PC-3 (cell line): ENCODE measurements around the gene UMPS. TPM values are rescaled to one million over a fixed set of nuclear protein-coding genes. Genes with fewer than 3 reads are reported as not detected.

ENCODE experiments used
- ATAC-seq: fragments of 200-7000 bp; cut with Tn5 transposase; 2 replicates; pipeline ENCODE4 v1.9.1; 2020; ENCODE audit warnings: mild to moderate bottlenecking, moderate library complexity
- BruUV-seq: library from RNA; stranded (reverse); fragments of 400-500 nt; replicated peaks from 2 replicates; lab custom pipeline; 2021; lab: Mats Ljungman, UMichigan
- CTCF ChIA-PET: fragments of 300-600 bp; sonication (Branson Sonifier 250); formaldehyde crosslinking; loops from one replicate; lab custom pipeline; 2022; ENCODE audit warnings: antibody characterized with exemption; lab: Charles Lee
- POLR2A ChIA-PET: fragments of 300-600 bp; sonication (Branson Sonifier 250); formaldehyde crosslinking; loops from one replicate; lab custom pipeline; 2022; ENCODE audit warnings: antibody characterized with exemption; ENCODE audit not compliant: unreplicated experiment; lab: Charles Lee
- DNase-seq: peaks from one replicate; pipeline ENCODE4 v3.0.0-alpha.2; 2015
- H2AFZ ChIP-seq: fragments of 300-600 bp; sonication (generic); 2 replicates; pipeline ENCODE4 v1.6.0; 2016; ENCODE audit warnings: antibody characterized with exemption, low read length
- H3F3A ChIP-seq: fragments of 300-600 bp; sonication (generic); one replicate; pipeline ENCODE4 v1.6.0; 2017; ENCODE audit warnings: antibody characterized with exemption, low read length, control low read depth, mild to moderate bottlenecking; ENCODE audit not compliant: unreplicated experiment
- H3K27ac ChIP-seq: fragments of 300-600 bp; sonication (generic); 2 replicates; pipeline ENCODE4 v1.5.1; 2016; ENCODE audit warnings: mild to moderate bottlenecking, low read length
- H3K27me3 ChIP-seq: fragments of 300-600 bp; sonication (generic); 2 replicates; pipeline ENCODE4 v1.6.1; 2016; ENCODE audit warnings: low read length, mixed read lengths
- H3K36me3 ChIP-seq: fragments of 300-600 bp; sonication (generic); 2 replicates; pipeline ENCODE4 v1.6.1; 2016; ENCODE audit warnings: low read depth, mixed run types, low read length, mixed read lengths
- H3K4me1 ChIP-seq: fragments of 300-600 bp; sonication (generic); 2 replicates; pipeline ENCODE4 v1.5.1; 2016; ENCODE audit warnings: low read length; ENCODE audit not compliant: insufficient read depth
- H3K4me2 ChIP-seq: fragments of 300-600 bp; sonication (generic); 2 replicates; pipeline ENCODE4 v1.6.0; 2016; ENCODE audit warnings: low read length
- H3K4me3 ChIP-seq: fragments of 300-600 bp; sonication (generic); 2 replicates; pipeline ENCODE4 v1.5.1; 2016; ENCODE audit warnings: mild to moderate bottlenecking, low read length, mixed read lengths
- H3K79me2 ChIP-seq: fragments of 300-600 bp; sonication (generic); 2 replicates; pipeline ENCODE4 v1.6.1; 2017; ENCODE audit warnings: low read length, mixed read lengths
- H3K9ac ChIP-seq: fragments of 300-600 bp; sonication (generic); 2 replicates; pipeline ENCODE4 v1.6.0; 2016; ENCODE audit warnings: mild to moderate bottlenecking, low read length
- H3K9me2 ChIP-seq: fragments of 300-600 bp; sonication (generic); replicated peaks from 2 replicates; pipeline ENCODE4 v1.6.1; 2016; ENCODE audit warnings: mixed run types, low read length, mixed read lengths
- H3K9me3 ChIP-seq: fragments of 300-600 bp; sonication (generic); 2 replicates; pipeline ENCODE4 v1.6.1; 2016; ENCODE audit warnings: low read length, mixed read lengths
- H4K20me1 ChIP-seq: fragments of 300-600 bp; sonication (generic); 2 replicates; pipeline ENCODE4 v1.6.1; 2016; ENCODE audit warnings: low read length, mixed read lengths
- CTCF ChIP-seq: fragments of 300-600 bp; sonication (generic); conservative IDR thresholded peaks from 2 replicates; pipeline ENCODE4 v1.5.1; 2017; ENCODE audit warnings: antibody characterized with exemption, low read depth, mild to moderate bottlenecking, low read length
- EZH2 ChIP-seq: fragments of 300-600 bp; sonication (generic); IDR thresholded peaks from one replicate; pipeline ENCODE4 v1.6.1; 2017; ENCODE audit warnings: antibody characterized with exemption, mild to moderate bottlenecking, low read length; ENCODE audit not compliant: unreplicated experiment
- EZH2phosphoT487 ChIP-seq: fragments of 300-600 bp; sonication (generic); IDR thresholded peaks from 2 replicates; pipeline ENCODE4 v1.6.1; 2018; ENCODE audit warnings: mild to moderate bottlenecking, antibody characterized with exemption, low read length, borderline replicate concordance
- intact Hi-C: fragments of 100-400 bp; cut with micrococcal nuclease; formaldehyde crosslinking; loops from 2 replicates; pipeline ENCODE4 v1.9.0; 2023
- total RNA-seq: library from RNA; depleted of rRNA; stranded (reverse); fragments of >200 nt; gene quantifications from 2 replicates; pipeline ENCODE4 v1.2.3, GENCODE V29; 2014

Gene UMPS
- total RNA-seq, 1 experiment from 2014 or later, result 38.4 TPM

- Histone ChIP-seq H3K9ac (no peak overlapping the region), H3K9me2 (no peaks in the 10 kb centered on the region), H3K4me2 (no peak overlapping the region), H3K27me3 (0 out of 2 replicates have a peak, but pooled peaks cover 8% of the 10 kb centered on the region), H3K27ac (no peak overlapping the region), H3K79me2 (no peaks in the 10 kb centered on the region), H3K36me3 (no peaks in the 10 kb centered on the region), H3K4me3 (no peak overlapping the region), H2AFZ (no peak overlapping the region), H3F3A (no peaks in the 10 kb centered on the region), H4K20me1 (no peaks in the 10 kb centered on the region), H3K4me1 (no peaks in the 10 kb centered on the region), H3K9me3 (no peaks in the 10 kb centered on the region)
- no peak for TF ChIP-seq CTCF
- no peak for TF ChIP-seq EZH2phosphoT487
- TF ChIP-seq EZH2, result no peak
- ChIA-PET POLR2A (no interaction called here), CTCF (no interaction called here)
- BruUV-seq, result no TSS peak
- DNase-seq, result no peak
- no peak for ATAC-seq
- intact Hi-C loops, result no loop called here
Observed at GRCh38 chr3:124699686-124700396, 30.4 kb upstream of the UMPS start.

GRCh38 chr3:124700880-124701684 is 29.2 kb upstream of the UMPS start:
- Histone ChIP-seq H3K9me3 (no peaks in the 10 kb centered on the region), H3F3A (no peaks in the 10 kb centered on the region), H3K4me2 (no peak overlapping the region), H3K4me3 (no peak overlapping the region), H3K9ac (no peak overlapping the region), H3K4me1 (no peaks in the 10 kb centered on the region), H4K20me1 (no peaks in the 10 kb centered on the region), H3K36me3 (no peaks in the 10 kb centered on the region), H2AFZ (no peak overlapping the region), H3K9me2 (no peaks in the 10 kb centered on the region), H3K27ac (no peak overlapping the region), H3K79me2 (no peaks in the 10 kb centered on the region), H3K27me3 (0 out of 2 replicates have a peak, but pooled peaks cover 8% of the 10 kb centered on the region)
- DNase-seq, result peak; percentile 29
- no peak for TF ChIP-seq EZH2phosphoT487
- no peak for TF ChIP-seq CTCF
- TF ChIP-seq EZH2, result no peak
- ChIA-PET CTCF (no interaction called here), POLR2A (interaction anchor here (0.6 kb wide), 2 partner anchors 136 to 579 kb away, joined by 4 to 7 read pairs; no protein-coding TSS in a partner anchor)
- intact Hi-C loops, result no loop called here
- no peak for ATAC-seq
- BruUV-seq, result no TSS peak
